ENCODE measurements around the gene B3GNT7.

GRCh38 chr2:231384109-231384435 lies 11.4 kb upstream of the B3GNT7 start:
- TF ChIP-seq CTCF (conservative IDR thresholded peaks at IDR 0.05 in 1 of 2, IDR thresholded peaks at IDR 0.05 in 1 of 2; ENCODE audit: extremely low read depth in 1 of 2, insufficient read depth in 1 of 2, low read depth in 1 of 2, low read length in 2 of 2) (no peak), EZH2 (IDR thresholded peaks at IDR 0.05; ENCODE audit: borderline replicate concordance, low read length) (no peak)

All from mammary epithelial cell (primary cell).